Adrenal gland (tissue), 12 donors: ENCODE results near the gene MYH9. TPM values are rescaled to one million over a fixed set of nuclear protein-coding genes. Genes with fewer than 3 reads are reported as not detected.

Source experiments
- DNase-seq, 7 donors: peaks; one replicate each; pipeline ENCODE4 v3.0.0-alpha.2; 2019 to 2020
- H3K27ac ChIP-seq, 5 donors: fragments of 200-600 bp; sonication (generic) in 4 of 5; 1 replicate in 3 of 5; 2 replicates in 2 of 5; pipeline versions ENCODE4 v1.5.1 to v1.8.0; 2016 to 2020; ENCODE audit warnings: mild to moderate bottlenecking in 1 of 5
- H3K27me3 ChIP-seq: fragments of 200-600 bp; 2 replicates; pipeline ENCODE4 v1.8.0; 2021
- H3K36me3 ChIP-seq, 2 donors: fragments of 200-600 bp; replicated peaks in 1 of 2; 1 replicate in 1 of 2; 2 replicates in 1 of 2; pipeline versions ENCODE4 v1.5.1 to v1.8.0; 2018 to 2022
- H3K4me1 ChIP-seq, 2 donors: fragments of 200-600 bp; replicated peaks in 1 of 2; 1 replicate in 1 of 2; 2 replicates in 1 of 2; pipeline versions ENCODE4 v1.5.1 to v1.8.0; 2018 to 2021
- H3K4me3 ChIP-seq, 4 donors: fragments of 200-600 bp; sonication (generic) in 3 of 4; one replicate each; pipeline ENCODE4 v1.5.1; 2016 to 2018
- H3K9me3 ChIP-seq, 3 donors: fragments of 200-600 bp; sonication (generic) in 1 of 3; replicated peaks in 1 of 3; 1 replicate in 2 of 3; 2 replicates in 1 of 3; pipeline versions ENCODE4 v1.5.1 to v1.8.0; 2016 to 2021
- POLR2A ChIP-seq, 2 donors: fragments of 450-650 bp; IDR thresholded peaks; one replicate each; pipeline ENCODE4 v1.6.1; 2017; ENCODE audit warnings: antibody characterized with exemption in 2 of 2, mild to moderate bottlenecking in 2 of 2, moderate library complexity in 1 of 2
- WGBS, 4 donors: extraction: QIAGEN DNeasy Blood & Tissue Kit in 2 of 4; methylation state at CpG; one replicate each; pipeline versions ENCODE4 v1.1.5 to v1.1.7; 2013 to 2017; 5-methylcytosine and 5-hydroxymethylcytosine counted together
- intact Hi-C, 2 donors: fragments of 100-400 bp; cut with DNase I; formaldehyde crosslinking; loops; one replicate each; pipeline versions ENCODE4 v1.14.1 to v1.15.0; 2022 to 2023
- polyA plus RNA-seq, 3 donors: library from polyadenylated mRNA; stranded (reverse); fragments of 200-250 nt in 2 of 3; fragments of 350-450 nt in 1 of 3; fragmentation: Illumina TruSeq in 1 of 3; extraction: RNeasy Lipid Tissue Mini Kit (QIAGEN cat#74804) in 1 of 3; gene quantifications; one replicate each; pipeline ENCODE4 v1.2.3, GENCODE V29; 2013 to 2014
- total RNA-seq, 9 donors: library from RNA; depleted of rRNA in 4 of 9; stranded (reverse); fragments of >200 nt in 4 of 9; fragments of 120-200 nt in 1 of 9; fragmentation: NEBNext Ultra II Directional in 1 of 9; extraction: Animal tissue kit (Norgen Biotek cat#: 25700) in 1 of 9; gene quantifications; one replicate each; pipeline versions ENCODE4 v1.1.0 to v1.2.4, GENCODE V29; 2013 to 2023
- TF ChIP-seq, protein P1 (sequence below), 6 experiments: fragments of 450-650 bp in 4 of 6; fragments of 200-600 bp in 2 of 6; sonication (generic) in 1 of 6; IDR thresholded peaks; 1 replicate in 5 of 6; 2 replicates in 1 of 6; pipeline versions ENCODE4 v1.5.1 to v1.8.0; 2016 to 2021; ENCODE audit warnings: antibody characterized with exemption in 6 of 6, mild to moderate bottlenecking in 2 of 6, moderate library complexity in 1 of 6
- donor health status: healthy with polysubstance abuse.
- donor health status: Bipolar disorder and iron deficiency.
- donor health status: DM: yes; HTN: yes; CAD: no.
- donor health status: DM: no; HTN: no; CAD: no.
- donor health status: DM: no; HTN: no; CAD: no.
- donor health status: DM: yes; HTN: yes; CAD: no.

MYH9 gene
- total and polyA plus RNA-seq, 12 donors, result 96.2 to 427 (median 319) TPM

DNA sequence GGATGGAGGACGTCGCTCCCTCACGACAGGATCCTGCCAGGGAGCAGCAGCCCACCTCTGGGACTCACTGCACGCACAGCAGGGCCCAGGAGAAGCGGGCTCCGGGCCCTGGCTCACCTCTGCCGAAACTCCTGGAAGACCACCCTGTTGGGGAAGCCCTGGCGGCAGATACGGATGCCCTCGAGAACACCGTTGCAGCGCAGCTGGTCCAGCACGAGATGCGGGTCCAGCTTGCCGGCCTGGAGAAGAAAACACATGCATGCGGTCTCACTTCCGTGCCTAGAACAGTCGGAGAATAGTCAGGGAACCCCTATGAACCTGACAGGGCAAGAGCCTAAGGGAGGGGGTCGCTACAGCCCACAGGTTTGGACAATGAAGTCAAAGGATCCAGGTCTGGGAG, 82.0 kb downstream of the MYH9 start:
- H3K36me3 ChIP-seq, result peaks cover 0 to 98% of the 10 kb centered on the region in 2 donors
- no peaks in the 10 kb centered on the region for H3K27me3 ChIP-seq
- 86 to 91% (median 89%) methylated on average over 5 to 19 of the region's 19 CpGs for WGBS, 4 donors
- H3K27ac ChIP-seq, result no peak overlapping the region
- TF ChIP-seq, protein P1, sequence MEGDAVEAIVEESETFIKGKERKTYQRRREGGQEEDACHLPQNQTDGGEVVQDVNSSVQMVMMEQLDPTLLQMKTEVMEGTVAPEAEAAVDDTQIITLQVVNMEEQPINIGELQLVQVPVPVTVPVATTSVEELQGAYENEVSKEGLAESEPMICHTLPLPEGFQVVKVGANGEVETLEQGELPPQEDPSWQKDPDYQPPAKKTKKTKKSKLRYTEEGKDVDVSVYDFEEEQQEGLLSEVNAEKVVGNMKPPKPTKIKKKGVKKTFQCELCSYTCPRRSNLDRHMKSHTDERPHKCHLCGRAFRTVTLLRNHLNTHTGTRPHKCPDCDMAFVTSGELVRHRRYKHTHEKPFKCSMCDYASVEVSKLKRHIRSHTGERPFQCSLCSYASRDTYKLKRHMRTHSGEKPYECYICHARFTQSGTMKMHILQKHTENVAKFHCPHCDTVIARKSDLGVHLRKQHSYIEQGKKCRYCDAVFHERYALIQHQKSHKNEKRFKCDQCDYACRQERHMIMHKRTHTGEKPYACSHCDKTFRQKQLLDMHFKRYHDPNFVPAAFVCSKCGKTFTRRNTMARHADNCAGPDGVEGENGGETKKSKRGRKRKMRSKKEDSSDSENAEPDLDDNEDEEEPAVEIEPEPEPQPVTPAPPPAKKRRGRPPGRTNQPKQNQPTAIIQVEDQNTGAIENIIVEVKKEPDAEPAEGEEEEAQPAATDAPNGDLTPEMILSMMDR (IDR thresholded peaks at IDR 0.05), result no peak
- TF ChIP-seq POLR2A (IDR thresholded peaks at IDR 0.05), result no peak
- no peak for DNase-seq
- H3K4me3 ChIP-seq, result no peak overlapping the region
- intact Hi-C loops, result no loop called here
- no peaks in the 10 kb centered on the region for H3K9me3 ChIP-seq
- no peaks in the 10 kb centered on the region for H3K4me1 ChIP-seq

- WGBS, 4 donors, result 70 to 81% (median 74%) methylated on average over 8 to 10 of the region's 10 CpGs
- H3K4me1 ChIP-seq, result no peaks in the 10 kb centered on the region
- peak overlapping the region in 1 of 5 donors; percentile 13 for H3K27ac ChIP-seq
- TF ChIP-seq, protein P1 (IDR thresholded peaks at IDR 0.05), result no peak
- TF ChIP-seq POLR2A (IDR thresholded peaks at IDR 0.05), result no peak
- peaks cover 0 to 100% of the 10 kb centered on the region in 2 donors for H3K36me3 ChIP-seq
- intact Hi-C loops, result loop anchor here in 1 of 2 donors (5.0 kb wide), 1 partner anchor 168 kb away; no protein-coding TSS in a partner anchor
- no peaks in the 10 kb centered on the region for H3K27me3 ChIP-seq
- H3K9me3 ChIP-seq, result no peaks in the 10 kb centered on the region
- H3K4me3 ChIP-seq, result no peak overlapping the region
- no peak for DNase-seq
Observed at GRCh38 chr22:36304429-36304828, 83.3 kb downstream of the MYH9 start.

- no peak overlapping the region for H3K4me3 ChIP-seq
Observed at GRCh38 chr22:36303874-36304273, 83.9 kb downstream of the MYH9 start.

GRCh38 chr22:36303115-36303467, 84.7 kb downstream of the MYH9 start:
- no peak for TF ChIP-seq POLR2A (IDR thresholded peaks at IDR 0.05)
- TF ChIP-seq, protein P1 (IDR thresholded peaks at IDR 0.05), result no peak
- Histone ChIP-seq H3K4me1 (no peaks in the 10 kb centered on the region), H3K27me3 (no peaks in the 10 kb centered on the region), H3K4me3 (no peak overlapping the region), H3K27ac (no peak overlapping the region), H3K36me3 (peaks cover 0 to 100% of the 10 kb centered on the region in 2 donors), H3K9me3 (no peaks in the 10 kb centered on the region)
- intact Hi-C loops, result loop anchor here in 1 of 2 donors (5.0 kb wide), 1 partner anchor 169 kb away; no protein-coding TSS in a partner anchor
- WGBS, 4 donors, result 80 to 85% (median 80%) methylated on average over 9 of the region's 9 CpGs; no CpG with 5 or more reads in 1 of the 4 donors
- DNase-seq, result no peak

More at GRCh38 chr22:36303874-36304273, 83.9 kb downstream of the MYH9 start:
- peaks cover 0 to 100% of the 10 kb centered on the region in 2 donors for H3K36me3 ChIP-seq
- H3K27ac ChIP-seq, result peak overlapping the region in 1 of 5 donors; percentile 13
- intact Hi-C loops, result loop anchor here in 1 of 2 donors (5.0 kb wide), 1 partner anchor 168 kb away; no protein-coding TSS in a partner anchor
- no peak for DNase-seq
- H3K9me3 ChIP-seq, result no peaks in the 10 kb centered on the region
- H3K27me3 ChIP-seq, result no peaks in the 10 kb centered on the region
- no peaks in the 10 kb centered on the region for H3K4me1 ChIP-seq
- TF ChIP-seq, protein P1 (IDR thresholded peaks at IDR 0.05), result no peak
- TF ChIP-seq POLR2A (IDR thresholded peaks at IDR 0.05), result no peak
- 74 to 85% (median 81%) methylated on average over 7 to 13 of the region's 13 CpGs for WGBS, 4 donors
